GM03348 (cell line): ENCODE data around the gene NRAP.
A peak's percentile ranks its signal among the peaks of the same experiment; 100 is the strongest.

ENCODE experiments used
- DNase-seq: peaks from one replicate; pipeline ENCODE4 v3.0.0; 2012; ENCODE audit warnings: low spot score

NRAP gene

GRCh38 chr10:113663908-113664307 is at the start of gene NRAP:
NRAP (minus strand) TSS chr10:113664041; CDS start chr10:113663882, 159 bp downstream.
- DNase-seq: no peak

- DNase-seq: no peak
Observed at GRCh38 chr10:113713640-113713982, 49.8 kb upstream of the NRAP start.

- no peak for DNase-seq
Observed at GRCh38 chr10:113712755-113713639, 49.2 kb upstream of the NRAP start.

- DNase-seq: no peak
Observed at GRCh38 chr10:113712024-113712423, 48.2 kb upstream of the NRAP start.

DNA sequence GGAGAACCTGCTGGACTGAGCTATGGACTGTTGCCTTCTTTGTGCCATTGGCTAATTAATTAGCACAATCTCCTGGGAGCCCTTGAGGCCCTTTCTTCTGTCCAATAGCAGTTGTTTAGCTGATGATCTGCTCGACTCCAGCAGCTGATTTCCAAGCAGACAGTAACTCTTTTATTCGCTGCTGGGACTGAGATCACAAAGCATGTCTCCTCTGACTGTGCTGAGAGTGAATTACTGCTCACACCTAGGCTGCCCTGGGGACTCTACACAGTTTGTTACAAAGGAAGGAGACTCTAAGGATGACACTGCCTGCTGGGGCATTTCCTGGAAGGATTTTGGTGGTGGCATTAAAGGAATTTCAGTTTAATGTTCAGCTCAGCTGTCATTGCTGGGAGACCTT is 47.3 kb upstream of the NRAP start:
- no peak for DNase-seq

- DNase-seq: peak; percentile 68
Observed at GRCh38 chr10:113709221-113709838, 45.5 kb upstream of the NRAP start.

- no peak for DNase-seq
Observed at GRCh38 chr10:113708640-113709039, 44.8 kb upstream of the NRAP start.

DNA sequence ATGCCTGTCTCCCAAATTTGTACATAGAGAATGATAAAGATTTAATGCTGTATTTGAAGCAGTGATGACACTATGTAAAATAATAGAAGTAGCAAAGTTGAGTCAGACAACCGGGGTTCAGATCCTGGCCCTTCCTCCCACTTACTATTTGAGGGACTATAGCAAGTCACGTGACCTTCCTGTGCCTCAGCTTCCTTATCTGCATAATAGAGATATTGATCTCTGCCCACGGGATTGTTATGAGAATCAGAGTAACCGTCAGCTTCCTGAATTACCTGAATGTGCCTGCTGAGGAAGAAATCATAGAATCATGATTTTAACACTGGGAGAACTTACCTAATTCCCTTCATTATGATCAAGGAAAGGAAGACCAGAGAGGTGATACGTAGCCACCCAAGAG is 42.8 kb upstream of the NRAP start:
- DNase-seq: no peak

- DNase-seq: no peak
Observed at GRCh38 chr10:113705344-113705652, 41.5 kb upstream of the NRAP start.

GRCh38 chr10:113704637-113705343 is 40.9 kb upstream of the NRAP start:
- DNase-seq: peak; percentile 61

- DNase-seq: no peak
Observed at GRCh38 chr10:113697595-113697994, 33.8 kb upstream of the NRAP start.

DNA sequence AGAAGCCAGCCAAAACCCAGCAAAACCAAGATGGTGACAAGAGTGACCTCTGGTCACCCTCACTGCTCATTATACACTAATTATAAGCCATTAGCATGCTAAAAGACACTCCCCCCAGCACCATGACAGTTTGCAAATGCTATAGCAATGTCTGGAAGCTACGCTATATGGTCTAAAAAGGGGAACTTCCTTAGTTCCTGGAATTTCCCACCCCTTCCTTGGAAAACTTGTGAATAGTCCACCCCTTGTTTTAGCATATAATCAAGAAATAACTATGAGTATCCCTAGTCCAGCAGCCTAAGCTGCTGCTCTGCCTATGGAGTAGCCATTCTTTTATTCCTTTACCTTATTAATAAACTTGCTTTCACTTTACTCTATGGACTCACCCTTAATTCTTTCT is 31.9 kb upstream of the NRAP start:
- no peak for DNase-seq

- no peak for DNase-seq
Observed at GRCh38 chr10:113693348-113693747, 29.5 kb upstream of the NRAP start.

- DNase-seq: no peak
Observed at GRCh38 chr10:113692271-113692670, 28.4 kb upstream of the NRAP start.

DNA sequence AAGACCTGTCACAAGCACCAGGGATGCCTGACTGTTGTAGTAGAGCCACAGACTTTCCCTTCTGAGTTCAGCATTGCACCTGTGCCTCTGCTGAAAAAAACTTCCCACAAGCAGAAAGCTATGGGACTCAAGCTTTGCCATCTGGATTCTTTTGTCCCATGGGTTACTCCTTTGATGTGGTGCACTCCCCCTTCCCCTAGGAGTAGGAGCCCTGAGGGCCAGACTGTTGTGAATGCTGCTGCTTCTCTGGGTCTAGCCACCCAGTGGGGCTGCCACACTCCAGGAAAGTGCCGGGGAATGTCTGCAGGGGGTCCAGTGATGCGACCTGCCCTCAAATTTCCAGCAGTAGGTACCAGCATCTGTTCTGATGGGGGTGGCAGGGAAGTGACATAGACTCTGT is 27.5 kb upstream of the NRAP start:
- DNase-seq: no peak

GRCh38 chr10:113690749-113691148 is 26.9 kb upstream of the NRAP start:
- no peak for DNase-seq

GRCh38 chr10:113689574-113689973 is 25.7 kb upstream of the NRAP start:
- DNase-seq: no peak

- no peak for DNase-seq
Observed at GRCh38 chr10:113689057-113689456, 25.2 kb upstream of the NRAP start.

- DNase-seq: no peak
Observed at GRCh38 chr10:113687037-113687436, 23.2 kb upstream of the NRAP start.

DNA sequence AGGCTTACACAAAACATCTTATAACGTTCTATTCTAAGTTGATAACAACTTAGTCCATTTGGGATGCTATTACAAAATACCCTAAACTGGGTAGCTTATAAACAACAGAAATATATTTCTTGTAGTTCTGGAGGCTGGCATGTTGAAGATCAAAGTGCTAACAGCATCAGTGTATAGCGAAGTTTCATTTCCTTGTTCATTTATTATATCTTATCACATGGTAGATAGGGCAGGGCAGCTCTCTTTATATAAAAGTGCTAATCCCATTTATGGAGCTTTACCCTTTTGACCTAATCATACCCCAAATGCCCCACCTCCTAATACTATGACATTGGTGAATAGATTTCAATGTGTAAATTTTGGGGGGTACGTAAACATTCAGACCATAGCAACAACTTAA is 22.2 kb upstream of the NRAP start:
- DNase-seq: no peak

GRCh38 chr10:113683300-113683699 is 19.5 kb upstream of the NRAP start:
- DNase-seq: no peak

- no peak for DNase-seq
Observed at GRCh38 chr10:113681533-113682470, 18.0 kb upstream of the NRAP start.
